ENCODE measurements around the gene WNT10A. TPM values are rescaled to one million over a fixed set of nuclear protein-coding genes. Genes with fewer than 3 reads are reported as not detected.
A peak's percentile ranks its signal among the peaks of the same experiment; 100 is the strongest.

Gene WNT10A
- total RNA-seq, 3 donors from 2014 or later: 0.88 to 2.9 TPM; not detected in 1

DNA sequence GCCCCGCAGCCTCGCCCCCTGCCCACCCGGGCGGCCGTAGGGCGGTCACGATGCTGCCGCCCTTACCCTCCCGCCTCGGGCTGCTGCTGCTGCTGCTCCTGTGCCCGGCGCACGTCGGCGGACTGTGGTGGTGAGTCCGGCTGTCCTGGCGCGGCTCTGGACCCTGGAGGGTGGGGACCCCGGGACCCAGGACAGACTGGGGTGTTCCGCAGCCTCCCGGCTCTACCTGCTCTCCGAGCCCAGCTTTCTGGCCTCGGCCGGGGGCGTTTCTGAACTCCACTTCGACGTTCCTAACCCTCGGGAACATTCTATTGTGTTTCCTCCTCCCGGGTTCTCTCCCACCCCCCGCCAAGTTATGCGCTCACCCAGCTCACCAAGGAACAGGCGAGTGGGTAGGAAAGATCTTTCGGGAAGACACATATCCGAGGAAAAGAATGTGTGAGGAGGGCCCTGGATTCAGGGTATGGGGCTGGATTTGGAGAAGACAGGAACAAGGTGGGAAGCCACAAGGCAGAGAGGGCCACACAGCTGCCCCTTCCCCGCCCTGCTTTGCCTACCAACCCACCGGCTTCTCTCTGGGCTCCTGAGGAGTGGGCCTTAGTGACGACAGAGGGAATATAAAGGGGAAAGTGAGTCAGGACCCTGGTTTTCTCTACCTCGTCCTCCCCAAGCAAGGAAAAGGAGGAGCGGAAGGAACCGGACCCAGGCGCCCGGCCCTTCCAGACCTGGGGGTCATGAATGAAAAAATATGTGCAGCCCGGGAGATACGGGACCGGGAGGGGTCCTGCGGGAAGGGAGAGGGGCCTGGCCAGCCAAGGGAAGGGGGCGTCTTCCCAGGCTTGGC lies 20.4 kb upstream of the WNT10A start:
- TF ChIP-seq POLR2AphosphoS5 (IDR thresholded peaks at IDR 0.05) (no peak), POLR2A (IDR thresholded peaks at IDR 0.05) (no peak)
- TF ChIP-seq, protein P1, sequence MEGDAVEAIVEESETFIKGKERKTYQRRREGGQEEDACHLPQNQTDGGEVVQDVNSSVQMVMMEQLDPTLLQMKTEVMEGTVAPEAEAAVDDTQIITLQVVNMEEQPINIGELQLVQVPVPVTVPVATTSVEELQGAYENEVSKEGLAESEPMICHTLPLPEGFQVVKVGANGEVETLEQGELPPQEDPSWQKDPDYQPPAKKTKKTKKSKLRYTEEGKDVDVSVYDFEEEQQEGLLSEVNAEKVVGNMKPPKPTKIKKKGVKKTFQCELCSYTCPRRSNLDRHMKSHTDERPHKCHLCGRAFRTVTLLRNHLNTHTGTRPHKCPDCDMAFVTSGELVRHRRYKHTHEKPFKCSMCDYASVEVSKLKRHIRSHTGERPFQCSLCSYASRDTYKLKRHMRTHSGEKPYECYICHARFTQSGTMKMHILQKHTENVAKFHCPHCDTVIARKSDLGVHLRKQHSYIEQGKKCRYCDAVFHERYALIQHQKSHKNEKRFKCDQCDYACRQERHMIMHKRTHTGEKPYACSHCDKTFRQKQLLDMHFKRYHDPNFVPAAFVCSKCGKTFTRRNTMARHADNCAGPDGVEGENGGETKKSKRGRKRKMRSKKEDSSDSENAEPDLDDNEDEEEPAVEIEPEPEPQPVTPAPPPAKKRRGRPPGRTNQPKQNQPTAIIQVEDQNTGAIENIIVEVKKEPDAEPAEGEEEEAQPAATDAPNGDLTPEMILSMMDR (IDR thresholded peaks at IDR 0.05): no peak
- H3K36me3 ChIP-seq: no peaks in the 10 kb centered on the region
- peak overlapping the region; percentile 32 to 81 (median 61) for H3K4me3 ChIP-seq
- peaks cover 3 to 8% of the 10 kb centered on the region in 2 donors for H3K27me3 ChIP-seq
- H3K9me3 ChIP-seq: no peaks in the 10 kb centered on the region
- no peak for DNase-seq (ENCODE audit: low spot score in 2 of 2)
- no peaks in the 10 kb centered on the region for H3K4me1 ChIP-seq
- H3K27ac ChIP-seq: peak overlapping the region; percentile 58 to 59
- intact Hi-C loops (cut with DNase I; ENCODE audit: low total_unique reads): loop anchor here (10.0 kb wide), 1 partner anchor 155 kb away; no protein-coding TSS in a partner anchor

DNA sequence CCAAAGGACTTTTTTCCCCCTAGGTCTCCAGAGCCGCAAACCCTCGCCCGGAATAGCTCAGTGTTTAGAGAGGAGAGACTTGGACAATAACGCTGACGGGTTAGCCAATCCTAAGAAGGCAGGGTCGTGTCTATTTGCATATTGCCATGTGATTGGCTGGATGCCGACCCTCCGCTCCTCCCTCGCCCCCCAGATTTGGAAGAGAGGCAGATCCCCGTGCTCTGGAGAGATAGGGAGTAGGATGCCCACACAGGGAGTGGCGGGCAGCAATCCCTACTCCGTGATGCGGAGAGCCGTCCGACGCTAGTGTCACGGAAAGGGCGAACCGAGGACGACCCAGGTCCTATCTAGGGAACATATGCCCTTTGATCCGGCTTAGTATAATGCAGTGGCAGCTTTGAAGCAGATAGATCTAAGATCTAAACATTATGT lies 19.7 kb upstream of the WNT10A start:
- TF ChIP-seq, protein P1 (IDR thresholded peaks at IDR 0.05): no peak
- no peak for TF ChIP-seq POLR2AphosphoS5 (IDR thresholded peaks at IDR 0.05)
- TF ChIP-seq POLR2A (IDR thresholded peaks at IDR 0.05): no peak
- Histone ChIP-seq H3K4me3 (peak overlapping the region in 2 of 3 donors; percentile 61 to 81), H3K9me3 (no peaks in the 10 kb centered on the region), H3K36me3 (no peaks in the 10 kb centered on the region), H3K27ac (peak overlapping the region; percentile 58 to 59), H3K4me1 (no peaks in the 10 kb centered on the region), H3K27me3 (peaks cover 3 to 8% of the 10 kb centered on the region in 2 donors)
- peak; percentile 52 to 74 for DNase-seq (ENCODE audit: low spot score in 2 of 2)
- intact Hi-C loops (cut with DNase I; ENCODE audit: low total_unique reads): no loop called here

DNA sequence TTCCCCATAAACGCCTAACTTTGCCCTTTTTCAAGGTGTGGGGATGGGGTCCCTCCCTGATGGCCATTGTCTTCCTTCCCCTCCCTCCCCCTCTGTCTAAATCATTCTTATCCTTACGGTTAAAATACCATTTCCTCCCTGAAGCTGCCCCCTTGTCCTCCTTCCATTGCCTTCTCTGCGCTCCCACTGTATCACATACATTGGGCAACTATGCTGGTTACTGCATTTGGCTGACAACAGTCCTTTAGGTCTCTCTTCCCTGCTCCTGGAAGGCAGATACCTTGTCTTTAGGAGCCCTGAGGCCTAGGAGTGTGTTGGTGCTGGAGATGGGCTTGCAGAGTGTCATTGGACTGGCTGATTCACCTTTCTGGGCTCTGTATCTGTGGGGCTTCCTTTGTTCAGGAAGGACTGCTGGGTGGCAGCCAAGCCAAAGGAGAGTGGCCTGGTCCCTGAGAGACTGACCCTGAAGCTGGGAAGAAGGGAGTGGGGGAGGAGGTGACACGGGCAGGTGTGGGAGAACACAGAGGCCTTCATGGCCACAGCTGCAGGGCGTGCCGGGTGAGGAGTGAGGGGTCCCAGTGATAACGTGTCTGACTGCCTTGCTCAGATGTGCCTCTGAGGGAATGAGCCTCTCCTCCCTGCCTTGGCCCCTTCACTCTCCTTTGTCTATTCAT lies 18.9 kb upstream of the WNT10A start:
- intact Hi-C loops (cut with DNase I; ENCODE audit: low total_unique reads): no loop called here
- no peaks in the 10 kb centered on the region for H3K4me1 ChIP-seq
- H3K36me3 ChIP-seq: no peaks in the 10 kb centered on the region
- peaks cover 3 to 8% of the 10 kb centered on the region in 2 donors for H3K27me3 ChIP-seq
- no peak overlapping the region for H3K4me3 ChIP-seq
- peak in 1 of 2 donors; percentile 2 for DNase-seq (ENCODE audit: low spot score in 2 of 2)
- TF ChIP-seq POLR2AphosphoS5 (IDR thresholded peaks at IDR 0.05): no peak
- TF ChIP-seq, protein P1 (IDR thresholded peaks at IDR 0.05): no peak
- no peak for TF ChIP-seq POLR2A (IDR thresholded peaks at IDR 0.05)
- no peak overlapping the region for H3K27ac ChIP-seq
- H3K9me3 ChIP-seq: no peaks in the 10 kb centered on the region

DNA sequence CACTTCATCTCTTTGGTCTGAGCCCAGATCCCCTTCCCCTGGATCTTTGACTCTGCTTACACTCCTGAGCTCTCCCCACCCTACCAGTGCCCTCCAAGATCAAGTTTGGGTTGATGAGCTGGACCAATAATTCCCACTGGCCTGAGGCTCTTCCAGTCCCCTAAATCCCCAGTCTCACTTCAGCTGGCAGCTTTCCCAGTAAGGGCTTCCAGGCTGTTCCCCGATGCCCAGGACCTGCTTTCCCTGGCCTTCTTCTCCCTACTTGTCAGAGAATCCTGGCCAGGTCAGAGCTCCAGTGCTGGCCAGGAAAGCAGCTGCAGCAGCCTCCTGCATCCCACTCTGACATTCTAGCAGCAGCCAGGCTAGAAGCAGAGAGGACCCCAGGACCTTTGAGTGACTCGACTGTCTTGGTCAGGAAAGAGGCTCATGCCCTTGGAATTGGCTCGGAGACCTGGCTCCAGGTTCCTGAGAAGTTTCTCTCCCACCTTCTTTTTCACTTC lies 17.6 kb upstream of the WNT10A start:
- no peaks in the 10 kb centered on the region for H3K36me3 ChIP-seq
- peaks cover 3 to 8% of the 10 kb centered on the region in 2 donors for H3K27me3 ChIP-seq
- no peaks in the 10 kb centered on the region for H3K9me3 ChIP-seq
- no peaks in the 10 kb centered on the region for H3K4me1 ChIP-seq
- H3K4me3 ChIP-seq: no peak overlapping the region
- DNase-seq (ENCODE audit: low spot score in 2 of 2): no peak
- TF ChIP-seq POLR2AphosphoS5 (IDR thresholded peaks at IDR 0.05) (no peak), POLR2A (IDR thresholded peaks at IDR 0.05) (no peak)
- TF ChIP-seq, protein P1 (IDR thresholded peaks at IDR 0.05): no peak
- intact Hi-C loops (cut with DNase I; ENCODE audit: low total_unique reads): no loop called here
- H3K27ac ChIP-seq: no peak overlapping the region
